GM23338 (cell line): Measurements from ENCODE around the gene GTF3C5. TPM values are rescaled to one million over a fixed set of nuclear protein-coding genes. Genes with fewer than 3 reads are reported as not detected.

Source experiments
- ATAC-seq: fragments of 200-7000 bp; cut with Tn5 transposase; 3 replicates; pipeline ENCODE4 v1.9.1; 2020
- DNase-seq: peaks from one replicate; pipeline ENCODE4 v3.0.0-alpha.2; 2015; ENCODE audit warnings: low spot score
- H2AFZ ChIP-seq: fragments of 200-600 bp; sonication (generic); 2 replicates; pipeline ENCODE4 v1.8.0; 2016; ENCODE audit warnings: antibody characterized with exemption, mild to moderate bottlenecking, moderate library complexity
- H3F3A ChIP-seq: fragments of 200-600 bp; sonication (generic); replicated peaks from 2 replicates; pipeline ENCODE4 v1.8.0; 2017; ENCODE audit warnings: antibody characterized with exemption, mixed run types, low read depth
- H3K27ac ChIP-seq: fragments of 200-600 bp; sonication (generic); 2 replicates; pipeline ENCODE4 v1.6.1; 2016; ENCODE audit warnings: low read depth
- H3K27me3 ChIP-seq: fragments of 200-600 bp; sonication (generic); 2 replicates; pipeline ENCODE4 v1.8.0; 2016; ENCODE audit warnings: mild to moderate bottlenecking, mixed run types, moderate library complexity; ENCODE audit not compliant: insufficient read depth
- H3K36me3 ChIP-seq: fragments of 200-600 bp; sonication (generic); 2 replicates; pipeline ENCODE4 v1.8.0; 2016; ENCODE audit warnings: mild to moderate bottlenecking; ENCODE audit not compliant: insufficient read depth
- H3K4me1 ChIP-seq: fragments of 200-600 bp; sonication (generic); 2 replicates; pipeline ENCODE4 v1.8.0; 2016; ENCODE audit warnings: mild to moderate bottlenecking, moderate library complexity; ENCODE audit not compliant: insufficient read depth
- H3K4me2 ChIP-seq: fragments of 200-600 bp; sonication (generic); 2 replicates; pipeline ENCODE4 v1.7.1; 2017; ENCODE audit warnings: mixed run types
- H3K4me3 ChIP-seq: fragments of 200-600 bp; sonication (generic); 2 replicates; pipeline ENCODE4 v1.6.1; 2016; ENCODE audit warnings: mixed run types
- H3K79me2 ChIP-seq: fragments of 200-600 bp; sonication (generic); replicated peaks from 2 replicates; pipeline ENCODE4 v1.8.0; 2017; ENCODE audit warnings: mild to moderate bottlenecking; ENCODE audit not compliant: insufficient read depth
- H3K9me2 ChIP-seq: fragments of 200-600 bp; sonication (generic); 2 replicates; pipeline ENCODE4 v1.8.0; 2017; ENCODE audit not compliant: insufficient read depth
- H4K20me1 ChIP-seq: fragments of 200-600 bp; sonication (generic); replicated peaks from 2 replicates; pipeline ENCODE4 v1.8.0; 2017; ENCODE audit warnings: mild to moderate bottlenecking; ENCODE audit not compliant: insufficient read depth
- H3K27ac Mint-ChIP-seq: 2 replicates; pipeline ENCODE4 v1.8.0; 2020; ENCODE audit warnings: inconsistent platforms, mild to moderate bottlenecking, moderate library complexity, mixed read lengths
- H3K27me3 Mint-ChIP-seq: 3 replicates; pipeline ENCODE4 v1.8.0; 2022; ENCODE audit warnings: low read depth, mild to moderate bottlenecking, moderate library complexity, mixed read lengths, inconsistent platforms; ENCODE audit not compliant: insufficient read depth, poor library complexity
- H3K36me3 Mint-ChIP-seq: 3 replicates; pipeline ENCODE4 v1.8.0; 2021; ENCODE audit warnings: low read depth, mild to moderate bottlenecking, inconsistent platforms, moderate library complexity, mixed read lengths
- H3K4me1 Mint-ChIP-seq: 3 replicates; pipeline ENCODE4 v1.8.0; 2020; ENCODE audit warnings: mild to moderate bottlenecking, inconsistent platforms, mixed read lengths
- H3K4me3 Mint-ChIP-seq: 3 replicates; pipeline ENCODE4 v1.8.0; 2021; ENCODE audit warnings: moderate library complexity, mild to moderate bottlenecking, inconsistent platforms, mixed read lengths
- H3K9me3 Mint-ChIP-seq: 3 replicates; pipeline ENCODE4 v1.8.0; 2020; ENCODE audit warnings: moderate library complexity, mild to moderate bottlenecking, inconsistent platforms, mixed read lengths
- CREB1 ChIP-seq: fragments of 250-450 bp; sonication (Bioruptor Pico); IDR thresholded peaks from 2 replicates; pipeline ENCODE4 v1.5.0; 2020; ENCODE audit warnings: low read depth, mild to moderate bottlenecking, moderate library complexity
- EZH2 ChIP-seq: fragments of 200-600 bp; sonication (generic); IDR thresholded peaks from one replicate; pipeline ENCODE4 v1.8.0; 2017; ENCODE audit warnings: antibody characterized with exemption, mild to moderate bottlenecking, low read depth; ENCODE audit not compliant: unreplicated experiment
- EZH2phosphoT487 ChIP-seq: fragments of 200-600 bp; sonication (generic); IDR thresholded peaks from one replicate; pipeline ENCODE4 v1.8.1; 2018; ENCODE audit warnings: antibody characterized with exemption; ENCODE audit not compliant: unreplicated experiment
- JUNB ChIP-seq: IDR thresholded peaks from one replicate; pipeline ENCODE4 v1.6.1; 2016; ENCODE audit warnings: antibody characterized with exemption; ENCODE audit not compliant: unreplicated experiment
- NANOG ChIP-seq: IDR thresholded peaks from 2 replicates; pipeline ENCODE4 v1.6.1; 2016; ENCODE audit warnings: antibody characterized with exemption, borderline replicate concordance
- POLR2AphosphoS5 ChIP-seq: IDR thresholded peaks from 2 replicates; pipeline ENCODE4 v1.6.1; 2016; ENCODE audit warnings: antibody characterized with exemption, low read depth
- STAT1 ChIP-seq: IDR thresholded peaks from one replicate; pipeline ENCODE4 v1.6.1; 2016; ENCODE audit warnings: antibody characterized with exemption; ENCODE audit not compliant: unreplicated experiment
- ZNF114 ChIP-seq: fragments of 250-450 bp; sonication (Bioruptor Pico); IDR thresholded peaks from 2 replicates; pipeline ENCODE4 v1.5.0; 2020; ENCODE audit warnings: mild to moderate bottlenecking, moderate library complexity
- ZNF331 ChIP-seq: fragments of 250-450 bp; sonication (Bioruptor Pico); IDR thresholded peaks from 2 replicates; pipeline ENCODE4 v1.5.0; 2020; ENCODE audit warnings: low read depth, mild to moderate bottlenecking, moderate library complexity
- polyA plus RNA-seq: library from polyadenylated mRNA; unstranded; fragments of >200 nt; fragmentation: Nextera tagmentation; extraction: Ambion mirVana; gene quantifications from 2 replicates; pipeline ENCODE4 v1.2.1, GENCODE V29; 2016
- total RNA-seq: library from RNA; depleted of rRNA; stranded (reverse); fragments of >200 nt; shearing (Covaris generic); gene quantifications from 2 replicates; pipeline ENCODE4 v1.2.3, GENCODE V29; 2014
- TF ChIP-seq, protein P1 (sequence below): IDR thresholded peaks from one replicate; pipeline ENCODE4 v1.6.1; 2018; ENCODE audit warnings: antibody characterized with exemption; ENCODE audit not compliant: unreplicated experiment
- TF ChIP-seq, protein P2 (sequence below), 2 experiments: fragments of 200-600 bp in 1 of 2; sonication (generic) in 1 of 2; conservative IDR thresholded peaks; 2 replicates each; pipeline versions ENCODE4 v1.5.1 to v1.6.1; 2016 to 2017; ENCODE audit warnings: antibody characterized with exemption in 2 of 2, low read depth in 2 of 2, mild to moderate bottlenecking in 2 of 2, moderate library complexity in 1 of 2
- TF ChIP-seq, protein P3 (sequence below): fragments of 250-450 bp; sonication (Bioruptor Pico); IDR thresholded peaks from 2 replicates; pipeline ENCODE4 v1.5.0; 2020; ENCODE audit warnings: mild to moderate bottlenecking, moderate library complexity
- TF ChIP-seq, protein P4 (sequence below): IDR thresholded peaks from 2 replicates; pipeline ENCODE4 v1.6.1; 2016; ENCODE audit warnings: antibody characterized with exemption

GTF3C5 gene
- total and polyA plus RNA-seq, 2 experiments from 2014 or later = 46.0 to 78.8 TPM

DNA sequence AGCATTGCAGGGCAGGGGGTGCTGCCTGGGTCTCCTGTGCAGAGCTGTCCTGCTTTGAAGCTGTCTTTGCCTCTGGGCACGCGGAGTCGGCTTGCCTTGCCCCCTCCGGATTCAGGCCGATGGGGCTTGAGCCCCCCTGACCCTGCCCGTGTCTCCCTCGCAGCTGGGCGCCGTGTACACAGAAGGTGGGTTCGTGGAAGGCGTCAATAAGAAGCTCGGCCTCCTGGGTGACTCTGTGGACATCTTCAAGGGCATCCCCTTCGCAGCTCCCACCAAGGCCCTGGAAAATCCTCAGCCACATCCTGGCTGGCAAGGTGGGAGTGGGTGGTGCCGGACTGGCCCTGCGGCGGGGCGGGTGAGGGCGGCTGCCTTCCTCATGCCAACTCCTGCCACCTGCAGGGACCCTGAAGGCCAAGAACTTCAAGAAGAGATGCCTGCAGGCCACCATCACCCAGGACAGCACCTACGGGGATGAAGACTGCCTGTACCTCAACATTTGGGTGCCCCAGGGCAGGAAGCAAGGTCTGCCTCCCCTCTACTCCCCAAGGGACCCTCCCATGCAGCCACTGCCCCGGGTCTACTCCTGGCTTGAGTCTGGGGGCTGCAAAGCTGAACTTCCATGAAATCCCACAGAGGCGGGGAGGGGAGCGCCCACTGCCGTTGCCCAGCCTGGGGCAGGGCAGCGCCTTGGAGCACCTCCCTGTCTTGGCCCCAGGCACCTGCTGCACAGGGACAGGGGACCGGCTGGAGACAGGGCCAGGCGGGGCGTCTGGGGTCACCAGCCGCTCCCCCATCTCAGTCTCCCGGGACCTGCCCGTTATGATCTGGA lies 33.7 kb downstream of the GTF3C5 start:
- H3K27me3 Mint-ChIP-seq = peaks cover 7% of the 10 kb centered on the region
- H3K36me3 ChIP-seq = no peaks in the 10 kb centered on the region
- no peak for TF ChIP-seq ZNF114
- TF ChIP-seq ZNF331 = no peak
- TF ChIP-seq, protein P1, sequence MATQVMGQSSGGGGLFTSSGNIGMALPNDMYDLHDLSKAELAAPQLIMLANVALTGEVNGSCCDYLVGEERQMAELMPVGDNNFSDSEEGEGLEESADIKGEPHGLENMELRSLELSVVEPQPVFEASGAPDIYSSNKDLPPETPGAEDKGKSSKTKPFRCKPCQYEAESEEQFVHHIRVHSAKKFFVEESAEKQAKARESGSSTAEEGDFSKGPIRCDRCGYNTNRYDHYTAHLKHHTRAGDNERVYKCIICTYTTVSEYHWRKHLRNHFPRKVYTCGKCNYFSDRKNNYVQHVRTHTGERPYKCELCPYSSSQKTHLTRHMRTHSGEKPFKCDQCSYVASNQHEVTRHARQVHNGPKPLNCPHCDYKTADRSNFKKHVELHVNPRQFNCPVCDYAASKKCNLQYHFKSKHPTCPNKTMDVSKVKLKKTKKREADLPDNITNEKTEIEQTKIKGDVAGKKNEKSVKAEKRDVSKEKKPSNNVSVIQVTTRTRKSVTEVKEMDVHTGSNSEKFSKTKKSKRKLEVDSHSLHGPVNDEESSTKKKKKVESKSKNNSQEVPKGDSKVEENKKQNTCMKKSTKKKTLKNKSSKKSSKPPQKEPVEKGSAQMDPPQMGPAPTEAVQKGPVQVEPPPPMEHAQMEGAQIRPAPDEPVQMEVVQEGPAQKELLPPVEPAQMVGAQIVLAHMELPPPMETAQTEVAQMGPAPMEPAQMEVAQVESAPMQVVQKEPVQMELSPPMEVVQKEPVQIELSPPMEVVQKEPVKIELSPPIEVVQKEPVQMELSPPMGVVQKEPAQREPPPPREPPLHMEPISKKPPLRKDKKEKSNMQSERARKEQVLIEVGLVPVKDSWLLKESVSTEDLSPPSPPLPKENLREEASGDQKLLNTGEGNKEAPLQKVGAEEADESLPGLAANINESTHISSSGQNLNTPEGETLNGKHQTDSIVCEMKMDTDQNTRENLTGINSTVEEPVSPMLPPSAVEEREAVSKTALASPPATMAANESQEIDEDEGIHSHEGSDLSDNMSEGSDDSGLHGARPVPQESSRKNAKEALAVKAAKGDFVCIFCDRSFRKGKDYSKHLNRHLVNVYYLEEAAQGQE = no peak
- no peak for TF ChIP-seq EZH2
- TF ChIP-seq JUNB = no peak
- no peak for TF ChIP-seq POLR2AphosphoS5
- no peak for TF ChIP-seq CREB1 (CRISPR knock-in tag)
- TF ChIP-seq, protein P2, sequence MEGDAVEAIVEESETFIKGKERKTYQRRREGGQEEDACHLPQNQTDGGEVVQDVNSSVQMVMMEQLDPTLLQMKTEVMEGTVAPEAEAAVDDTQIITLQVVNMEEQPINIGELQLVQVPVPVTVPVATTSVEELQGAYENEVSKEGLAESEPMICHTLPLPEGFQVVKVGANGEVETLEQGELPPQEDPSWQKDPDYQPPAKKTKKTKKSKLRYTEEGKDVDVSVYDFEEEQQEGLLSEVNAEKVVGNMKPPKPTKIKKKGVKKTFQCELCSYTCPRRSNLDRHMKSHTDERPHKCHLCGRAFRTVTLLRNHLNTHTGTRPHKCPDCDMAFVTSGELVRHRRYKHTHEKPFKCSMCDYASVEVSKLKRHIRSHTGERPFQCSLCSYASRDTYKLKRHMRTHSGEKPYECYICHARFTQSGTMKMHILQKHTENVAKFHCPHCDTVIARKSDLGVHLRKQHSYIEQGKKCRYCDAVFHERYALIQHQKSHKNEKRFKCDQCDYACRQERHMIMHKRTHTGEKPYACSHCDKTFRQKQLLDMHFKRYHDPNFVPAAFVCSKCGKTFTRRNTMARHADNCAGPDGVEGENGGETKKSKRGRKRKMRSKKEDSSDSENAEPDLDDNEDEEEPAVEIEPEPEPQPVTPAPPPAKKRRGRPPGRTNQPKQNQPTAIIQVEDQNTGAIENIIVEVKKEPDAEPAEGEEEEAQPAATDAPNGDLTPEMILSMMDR (conservative IDR thresholded peaks at IDR 0.05; ENCODE audit: low read depth in 2 of 2) = no peak
- TF ChIP-seq, protein P3, sequence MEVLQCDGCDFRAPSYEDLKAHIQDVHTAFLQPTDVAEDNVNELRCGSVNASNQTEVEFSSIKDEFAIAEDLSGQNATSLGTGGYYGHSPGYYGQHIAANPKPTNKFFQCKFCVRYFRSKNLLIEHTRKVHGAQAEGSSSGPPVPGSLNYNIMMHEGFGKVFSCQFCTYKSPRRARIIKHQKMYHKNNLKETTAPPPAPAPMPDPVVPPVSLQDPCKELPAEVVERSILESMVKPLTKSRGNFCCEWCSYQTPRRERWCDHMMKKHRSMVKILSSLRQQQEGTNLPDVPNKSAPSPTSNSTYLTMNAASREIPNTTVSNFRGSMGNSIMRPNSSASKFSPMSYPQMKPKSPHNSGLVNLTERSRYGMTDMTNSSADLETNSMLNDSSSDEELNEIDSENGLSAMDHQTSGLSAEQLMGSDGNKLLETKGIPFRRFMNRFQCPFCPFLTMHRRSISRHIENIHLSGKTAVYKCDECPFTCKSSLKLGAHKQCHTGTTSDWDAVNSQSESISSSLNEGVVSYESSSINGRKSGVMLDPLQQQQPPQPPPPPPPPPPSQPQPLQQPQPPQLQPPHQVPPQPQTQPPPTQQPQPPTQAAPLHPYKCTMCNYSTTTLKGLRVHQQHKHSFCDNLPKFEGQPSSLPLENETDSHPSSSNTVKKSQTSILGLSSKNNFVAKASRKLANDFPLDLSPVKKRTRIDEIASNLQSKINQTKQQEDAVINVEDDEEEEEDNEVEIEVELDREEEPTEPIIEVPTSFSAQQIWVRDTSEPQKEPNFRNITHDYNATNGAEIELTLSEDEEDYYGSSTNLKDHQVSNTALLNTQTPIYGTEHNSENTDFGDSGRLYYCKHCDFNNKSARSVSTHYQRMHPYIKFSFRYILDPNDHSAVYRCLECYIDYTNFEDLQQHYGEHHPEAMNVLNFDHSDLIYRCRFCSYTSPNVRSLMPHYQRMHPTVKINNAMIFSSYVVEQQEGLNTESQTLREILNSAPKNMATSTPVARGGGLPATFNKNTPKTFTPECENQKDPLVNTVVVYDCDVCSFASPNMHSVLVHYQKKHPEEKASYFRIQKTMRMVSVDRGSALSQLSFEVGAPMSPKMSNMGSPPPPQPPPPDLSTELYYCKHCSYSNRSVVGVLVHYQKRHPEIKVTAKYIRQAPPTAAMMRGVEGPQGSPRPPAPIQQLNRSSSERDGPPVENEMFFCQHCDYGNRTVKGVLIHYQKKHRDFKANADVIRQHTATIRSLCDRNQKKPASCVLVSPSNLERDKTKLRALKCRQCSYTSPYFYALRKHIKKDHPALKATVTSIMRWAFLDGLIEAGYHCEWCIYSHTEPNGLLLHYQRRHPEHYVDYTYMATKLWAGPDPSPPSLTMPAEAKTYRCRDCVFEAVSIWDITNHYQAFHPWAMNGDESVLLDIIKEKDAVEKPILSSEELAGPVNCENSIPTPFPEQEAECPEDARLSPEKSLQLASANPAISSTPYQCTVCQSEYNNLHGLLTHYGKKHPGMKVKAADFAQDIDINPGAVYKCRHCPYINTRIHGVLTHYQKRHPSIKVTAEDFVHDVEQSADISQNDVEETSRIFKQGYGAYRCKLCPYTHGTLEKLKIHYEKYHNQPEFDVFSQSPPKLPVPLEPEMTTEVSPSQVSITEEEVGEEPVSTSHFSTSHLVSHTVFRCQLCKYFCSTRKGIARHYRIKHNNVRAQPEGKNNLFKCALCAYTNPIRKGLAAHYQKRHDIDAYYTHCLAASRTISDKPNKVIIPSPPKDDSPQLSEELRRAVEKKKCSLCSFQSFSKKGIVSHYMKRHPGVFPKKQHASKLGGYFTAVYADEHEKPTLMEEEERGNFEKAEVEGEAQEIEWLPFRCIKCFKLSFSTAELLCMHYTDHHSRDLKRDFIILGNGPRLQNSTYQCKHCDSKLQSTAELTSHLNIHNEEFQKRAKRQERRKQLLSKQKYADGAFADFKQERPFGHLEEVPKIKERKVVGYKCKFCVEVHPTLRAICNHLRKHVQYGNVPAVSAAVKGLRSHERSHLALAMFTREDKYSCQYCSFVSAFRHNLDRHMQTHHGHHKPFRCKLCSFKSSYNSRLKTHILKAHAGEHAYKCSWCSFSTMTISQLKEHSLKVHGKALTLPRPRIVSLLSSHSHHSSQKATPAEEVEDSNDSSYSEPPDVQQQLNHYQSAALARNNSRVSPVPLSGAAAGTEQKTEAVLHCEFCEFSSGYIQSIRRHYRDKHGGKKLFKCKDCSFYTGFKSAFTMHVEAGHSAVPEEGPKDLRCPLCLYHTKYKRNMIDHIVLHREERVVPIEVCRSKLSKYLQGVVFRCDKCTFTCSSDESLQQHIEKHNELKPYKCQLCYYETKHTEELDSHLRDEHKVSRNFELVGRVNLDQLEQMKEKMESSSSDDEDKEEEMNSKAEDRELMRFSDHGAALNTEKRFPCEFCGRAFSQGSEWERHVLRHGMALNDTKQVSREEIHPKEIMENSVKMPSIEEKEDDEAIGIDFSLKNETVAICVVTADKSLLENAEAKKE (CRISPR knock-in tag) = no peak
- no peak for TF ChIP-seq NANOG
- TF ChIP-seq, protein P4, sequence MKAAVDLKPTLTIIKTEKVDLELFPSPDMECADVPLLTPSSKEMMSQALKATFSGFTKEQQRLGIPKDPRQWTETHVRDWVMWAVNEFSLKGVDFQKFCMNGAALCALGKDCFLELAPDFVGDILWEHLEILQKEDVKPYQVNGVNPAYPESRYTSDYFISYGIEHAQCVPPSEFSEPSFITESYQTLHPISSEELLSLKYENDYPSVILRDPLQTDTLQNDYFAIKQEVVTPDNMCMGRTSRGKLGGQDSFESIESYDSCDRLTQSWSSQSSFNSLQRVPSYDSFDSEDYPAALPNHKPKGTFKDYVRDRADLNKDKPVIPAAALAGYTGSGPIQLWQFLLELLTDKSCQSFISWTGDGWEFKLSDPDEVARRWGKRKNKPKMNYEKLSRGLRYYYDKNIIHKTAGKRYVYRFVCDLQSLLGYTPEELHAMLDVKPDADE = no peak
- TF ChIP-seq STAT1 = no peak
- TF ChIP-seq EZH2phosphoT487 = no peak

More for the DNA sequence above, 33.7 kb downstream of the GTF3C5 start:
- no peak for ATAC-seq
- no peak overlapping the region for H3K27ac Mint-ChIP-seq
- peaks cover 12% of the 10 kb centered on the region for H3K4me1 ChIP-seq
- H3K9me3 Mint-ChIP-seq = no peaks in the 10 kb centered on the region
- H3K4me3 Mint-ChIP-seq = no peak overlapping the region
- H4K20me1 ChIP-seq = no peaks in the 10 kb centered on the region
- no peak overlapping the region for H3K4me2 ChIP-seq
- DNase-seq = no peak
- no peaks in the 10 kb centered on the region for H3K36me3 Mint-ChIP-seq
- H3F3A ChIP-seq = 0 out of 2 replicates have a peak, but pooled peaks cover 2% of the 10 kb centered on the region
- no peak overlapping the region for H3K4me3 ChIP-seq
- H2AFZ ChIP-seq = no peak overlapping the region
- no peaks in the 10 kb centered on the region for H3K79me2 ChIP-seq
- H3K27me3 ChIP-seq = no peaks in the 10 kb centered on the region
- H3K9me2 ChIP-seq = no peaks in the 10 kb centered on the region
- H3K4me1 Mint-ChIP-seq = peaks cover 19% of the 10 kb centered on the region
- H3K27ac ChIP-seq = no peak overlapping the region
